Measurements from ENCODE around the gene BMP8A. TPM values are rescaled to one million over a fixed set of nuclear protein-coding genes. Genes with fewer than 3 reads are reported as not detected.
"Not testable (repeated sequence)": the region's sequence is repeated elsewhere in the genome, so short reads cannot be mapped to it uniquely, and the experiment has no call there.

The BMP8A gene
- total and polyA plus RNA-seq, 8 donors: 0.26 to 6.0 (median 1.5) TPM

DNA sequence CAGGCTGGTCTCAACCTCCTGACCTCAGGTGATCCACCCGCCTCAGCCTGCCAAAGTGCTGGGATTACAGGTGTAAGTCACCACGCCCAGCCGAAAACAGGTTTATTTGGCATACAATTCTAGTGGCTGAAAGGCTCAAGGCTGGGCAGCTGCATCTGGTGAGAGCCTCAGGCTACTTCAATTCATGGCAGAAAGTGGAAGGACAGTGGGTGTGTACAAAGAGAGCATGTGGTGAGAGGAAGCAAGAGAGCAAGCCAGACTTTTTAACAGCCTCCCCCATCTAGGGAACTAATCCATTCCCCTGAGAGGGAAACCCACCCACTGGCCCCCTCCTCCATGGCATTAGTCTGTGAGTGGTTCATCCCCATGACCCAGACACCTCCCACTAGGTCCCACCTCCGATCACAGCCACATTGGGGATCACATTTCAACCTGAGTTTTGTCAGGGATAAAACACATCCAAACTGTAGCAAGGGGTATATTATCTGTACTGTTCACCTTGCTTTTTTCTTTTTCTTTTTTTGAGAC, 9.5 kb downstream of the BMP8A start:
- H3K9me3 ChIP-seq: no peaks in the 10 kb centered on the region
- H3K4me1 ChIP-seq: peaks cover 0 to 3% (median 0%) of the 10 kb centered on the region in 3 donors
- H3K27me3 ChIP-seq: no peaks in the 10 kb centered on the region
- H3K36me3 ChIP-seq: no peaks in the 10 kb centered on the region
- H3K4me3 ChIP-seq: no peak overlapping the region
- DNase-seq: no peak
- 86 to 90% methylated on average over 4 of the region's 4 CpGs for WGBS, 2 donors
- intact Hi-C loops (cut with DNase I): no loop called here
- TF ChIP-seq, protein P1, sequence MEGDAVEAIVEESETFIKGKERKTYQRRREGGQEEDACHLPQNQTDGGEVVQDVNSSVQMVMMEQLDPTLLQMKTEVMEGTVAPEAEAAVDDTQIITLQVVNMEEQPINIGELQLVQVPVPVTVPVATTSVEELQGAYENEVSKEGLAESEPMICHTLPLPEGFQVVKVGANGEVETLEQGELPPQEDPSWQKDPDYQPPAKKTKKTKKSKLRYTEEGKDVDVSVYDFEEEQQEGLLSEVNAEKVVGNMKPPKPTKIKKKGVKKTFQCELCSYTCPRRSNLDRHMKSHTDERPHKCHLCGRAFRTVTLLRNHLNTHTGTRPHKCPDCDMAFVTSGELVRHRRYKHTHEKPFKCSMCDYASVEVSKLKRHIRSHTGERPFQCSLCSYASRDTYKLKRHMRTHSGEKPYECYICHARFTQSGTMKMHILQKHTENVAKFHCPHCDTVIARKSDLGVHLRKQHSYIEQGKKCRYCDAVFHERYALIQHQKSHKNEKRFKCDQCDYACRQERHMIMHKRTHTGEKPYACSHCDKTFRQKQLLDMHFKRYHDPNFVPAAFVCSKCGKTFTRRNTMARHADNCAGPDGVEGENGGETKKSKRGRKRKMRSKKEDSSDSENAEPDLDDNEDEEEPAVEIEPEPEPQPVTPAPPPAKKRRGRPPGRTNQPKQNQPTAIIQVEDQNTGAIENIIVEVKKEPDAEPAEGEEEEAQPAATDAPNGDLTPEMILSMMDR (IDR thresholded peaks at IDR 0.05): no peak
- H3K27ac ChIP-seq: no peak overlapping the region
- ATAC-seq: no peak
- FAIRE-seq: no peak

DNA sequence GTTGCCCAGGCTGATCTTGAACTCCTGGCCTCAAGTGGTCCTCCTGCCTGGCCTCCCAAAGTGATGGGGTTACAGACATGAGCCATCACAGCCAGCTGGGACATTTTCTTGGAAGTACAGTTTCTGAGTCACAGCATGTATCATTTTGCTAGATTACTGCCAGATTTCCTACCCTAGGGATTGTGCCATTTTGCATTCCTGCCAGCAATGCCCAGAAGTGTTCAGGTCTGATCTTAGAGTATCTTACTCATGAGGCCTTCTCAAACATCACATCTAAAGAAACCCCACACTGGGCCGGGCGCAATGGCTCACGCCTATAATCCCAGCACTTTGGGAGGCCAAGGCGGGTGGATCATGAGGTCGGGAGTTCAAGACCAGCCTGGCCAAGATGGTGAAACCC, 10.2 kb downstream of the BMP8A start:
- TF ChIP-seq, protein P1 (IDR thresholded peaks at IDR 0.05): no peak
- FAIRE-seq (no peak), ATAC-seq (no peak), DNase-seq (no peak)
- H3K4me3 ChIP-seq: no peak overlapping the region
- H3K27me3 ChIP-seq: no peaks in the 10 kb centered on the region
- peaks cover 0 to 1% (median 0%) of the 10 kb centered on the region in 3 donors for H3K4me1 ChIP-seq
- H3K9me3 ChIP-seq: no peaks in the 10 kb centered on the region
- intact Hi-C loops (cut with DNase I): no loop called here
- no peaks in the 10 kb centered on the region for H3K36me3 ChIP-seq
- H3K27ac ChIP-seq: no peak overlapping the region
- WGBS, 2 donors: 74 to 77% methylated on average over 5 of the region's 5 CpGs

DNA sequence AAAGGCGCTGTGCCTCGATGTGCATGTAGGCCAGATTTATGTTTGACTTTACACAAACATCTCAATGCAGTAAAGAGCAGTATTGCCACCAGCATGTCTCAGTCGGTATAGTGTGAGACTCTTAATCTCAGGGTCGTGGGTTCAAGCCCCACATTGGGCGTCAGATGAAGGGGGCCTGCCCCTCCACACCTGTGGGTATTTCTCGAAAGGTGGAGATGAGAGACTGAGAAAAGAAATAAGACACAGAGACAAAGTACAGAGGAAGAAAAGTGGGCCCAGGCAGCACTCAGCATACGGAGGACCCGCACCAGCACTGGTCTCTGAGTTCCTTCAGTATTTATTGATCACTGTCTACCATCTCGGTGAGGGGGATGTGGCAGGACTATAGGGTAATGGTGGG, 13.0 kb downstream of the BMP8A start:
- FAIRE-seq; intact Hi-C loops (cut with DNase I): not testable (repeated sequence)

DNA sequence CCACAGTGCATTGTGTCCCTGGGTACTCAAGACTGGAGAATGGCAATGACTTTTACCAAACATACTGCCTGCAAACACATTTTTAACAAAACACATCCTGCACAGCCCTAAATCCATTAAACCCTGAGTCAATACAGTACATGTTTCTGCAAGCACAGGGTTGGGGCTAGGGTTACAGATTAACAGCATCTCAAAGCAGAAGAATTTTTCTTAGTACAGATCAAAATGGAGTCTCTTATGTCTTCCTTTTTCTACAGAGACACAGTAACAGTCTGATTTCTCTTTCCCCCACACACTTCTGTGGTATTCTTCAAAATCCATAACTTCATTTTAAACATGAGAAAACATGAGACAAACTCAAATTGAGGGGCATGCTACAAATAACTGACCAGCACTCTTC, 13.9 kb downstream of the BMP8A start:
- no peak for FAIRE-seq
- ATAC-seq: no peak
- no peaks in the 10 kb centered on the region for H3K4me1 ChIP-seq
- no peak for DNase-seq
- no peaks in the 10 kb centered on the region for H3K9me3 ChIP-seq
- H3K27ac ChIP-seq: no peak overlapping the region
- H3K36me3 ChIP-seq: no peaks in the 10 kb centered on the region
- H3K27me3 ChIP-seq: no peaks in the 10 kb centered on the region
- TF ChIP-seq, protein P1 (IDR thresholded peaks at IDR 0.05): no peak
- no peak overlapping the region for H3K4me3 ChIP-seq
- intact Hi-C loops (cut with DNase I): no loop called here

More for the DNA sequence above, 13.0 kb downstream of the BMP8A start:
- not testable (repeated sequence) for ATAC-seq, H3K27ac ChIP-seq, DNase-seq, H3K9me3 ChIP-seq, H3K4me3 ChIP-seq, H3K4me1 ChIP-seq, H3K27me3 ChIP-seq, H3K36me3 ChIP-seq
- WGBS, 2 donors: 83 to 86% methylated on average over 9 of the region's 9 CpGs

DNA sequence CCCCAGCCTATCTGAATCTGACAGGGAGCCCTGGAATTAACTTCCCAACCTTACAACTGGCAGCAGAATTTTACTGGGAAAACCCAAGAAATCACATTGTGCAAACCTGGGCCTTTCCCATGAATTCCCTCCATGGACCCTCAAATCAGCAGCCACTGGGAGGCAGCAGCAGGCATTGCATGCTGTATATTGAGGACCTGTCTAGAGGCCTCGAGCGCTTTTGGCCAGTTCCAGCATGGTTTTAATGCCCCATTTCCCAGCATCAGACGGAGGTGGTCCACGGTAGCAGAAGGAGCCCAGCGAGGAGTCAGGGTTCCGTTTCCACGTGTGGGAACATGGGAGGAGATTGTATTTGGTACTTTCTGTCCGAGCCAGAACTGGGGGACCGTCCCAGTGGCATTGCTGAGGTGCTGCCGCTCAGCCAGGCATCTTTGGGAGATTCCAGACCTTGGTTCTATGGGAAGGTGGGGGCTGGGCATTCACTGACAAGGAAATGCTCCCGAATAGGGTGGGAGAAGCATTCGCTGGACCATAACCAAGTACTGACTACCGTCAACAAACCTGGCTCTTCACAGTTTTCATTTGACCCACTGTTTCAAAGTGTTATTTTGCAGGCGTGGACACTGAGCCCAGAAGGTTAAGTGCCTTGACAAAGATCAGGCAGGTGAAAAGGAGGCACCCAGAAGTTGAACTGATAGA, 15.9 kb downstream of the BMP8A start:
- WGBS, 2 donors: 85 to 88% methylated on average over 14 of the region's 14 CpGs
- DNase-seq: no peak
- no peak for ATAC-seq
- Histone ChIP-seq H3K27ac (no peak overlapping the region), H3K4me1 (no peaks in the 10 kb centered on the region), H3K4me3 (no peak overlapping the region), H3K27me3 (no peaks in the 10 kb centered on the region), H3K9me3 (no peaks in the 10 kb centered on the region), H3K36me3 (no peaks in the 10 kb centered on the region)
- no peak for FAIRE-seq
- TF ChIP-seq, protein P1 (IDR thresholded peaks at IDR 0.05): no peak
- intact Hi-C loops (cut with DNase I): no loop called here

All from pancreas (tissue), 10 donors.